ENCODE measurements around the gene MEPE.

Gene MEPE

GRCh38 chr4:87832669-87833068 is at the start of gene MEPE:
Gene MEPE, plus strand, starts transcription at chr4:87832969. Its CDS starts 1,746 bp downstream, at chr4:87834715.
- DNase-seq (ENCODE audit: low read depth), result no peak

- no peak for DNase-seq (ENCODE audit: low read depth)
These were observed 49.0 kb upstream of the MEPE start for GRCh38 chr4:87783781-87784180.

GRCh38 chr4:87785731-87786509 is 46.8 kb upstream of the MEPE start:
- no peak for DNase-seq (ENCODE audit: low read depth)

GRCh38 chr4:87799301-87800113 is 33.3 kb upstream of the MEPE start, which contains the start of gene IBSP:
Gene IBSP, plus strand, starts transcription at chr4:87799554. Its CDS starts 2,808 bp downstream, at chr4:87802362.
- no peak for DNase-seq (ENCODE audit: low read depth)

- DNase-seq (ENCODE audit: low read depth), result no peak
These were observed 29.9 kb upstream of the MEPE start for GRCh38 chr4:87802858-87803257.

GRCh38 chr4:87803421-87803820 is 29.3 kb upstream of the MEPE start:
- no peak for DNase-seq (ENCODE audit: low read depth)

GRCh38 chr4:87804871-87805270 is 27.9 kb upstream of the MEPE start:
- DNase-seq (ENCODE audit: low read depth), result no peak

- no peak for DNase-seq (ENCODE audit: low read depth)
These were observed 26.8 kb upstream of the MEPE start for GRCh38 chr4:87805971-87806370.

GRCh38 chr4:87806520-87806919 is 26.2 kb upstream of the MEPE start:
- no peak for DNase-seq (ENCODE audit: low read depth)

GRCh38 chr4:87807402-87807801 is 25.4 kb upstream of the MEPE start:
- DNase-seq (ENCODE audit: low read depth), result no peak

GRCh38 chr4:87811977-87812376 is 20.8 kb upstream of the MEPE start:
- no peak for DNase-seq (ENCODE audit: low read depth)

GRCh38 chr4:87819281-87819919 is 13.4 kb upstream of the MEPE start:
- no peak for DNase-seq (ENCODE audit: low read depth)

GRCh38 chr4:87823200-87823599 is 9.6 kb upstream of the MEPE start:
- no peak for DNase-seq (ENCODE audit: low read depth)

GRCh38 chr4:87823724-87824123 is 9.0 kb upstream of the MEPE start:
- DNase-seq (ENCODE audit: low read depth), result no peak

GRCh38 chr4:87824352-87824751 is 8.4 kb upstream of the MEPE start:
- no peak for DNase-seq (ENCODE audit: low read depth)

- DNase-seq (ENCODE audit: low read depth), result no peak
These were observed 1.6 kb downstream of the MEPE start for GRCh38 chr4:87834401-87834800.

GRCh38 chr4:87835197-87835596 is 2.4 kb downstream of the MEPE start:
- DNase-seq (ENCODE audit: low read depth), result no peak

- DNase-seq (ENCODE audit: low read depth), result no peak
These were observed 3.0 kb downstream of the MEPE start for GRCh38 chr4:87835743-87836142.

GRCh38 chr4:87838205-87838604 is 5.4 kb downstream of the MEPE start:
- no peak for DNase-seq (ENCODE audit: low read depth)

- no peak for DNase-seq (ENCODE audit: low read depth)
These were observed 6.3 kb downstream of the MEPE start for GRCh38 chr4:87838890-87839591.

- no peak for DNase-seq (ENCODE audit: low read depth)
These were observed 6.8 kb downstream of the MEPE start for GRCh38 chr4:87839592-87839946.

- DNase-seq (ENCODE audit: low read depth), result no peak
These were observed 7.4 kb downstream of the MEPE start for GRCh38 chr4:87840149-87840548.

Measured in activated gamma-delta T cell treated with anti-CD3 and anti-CD28 coated beads, Interleukin-2, amount 50 U/mL, for 16 hours (primary cell).